ENCODE data around the gene RAD51B.

Gene RAD51B

GRCh38 chr14:68580096-68580645, 760.6 kb downstream of the RAD51B start:
- no peak for TF ChIP-seq CTCF (IDR thresholded peaks at IDR 0.05; ENCODE audit: poor library complexity, severe bottlenecking)
- no peak overlapping the region for H3K4me3 ChIP-seq (ENCODE audit: severe bottlenecking)
- peaks cover 33% of the 10 kb centered on the region for H3K4me1 ChIP-seq (ENCODE audit: insufficient read depth, poor library complexity, severe bottlenecking)
- ATAC-seq (ENCODE audit: low read depth): no peak
- H3K27ac ChIP-seq (ENCODE audit: poor library complexity, severe bottlenecking): peak overlapping the region; percentile 96
- no peak for DNase-seq (ENCODE audit: low spot score)
- H3K9me3 ChIP-seq (ENCODE audit: severe bottlenecking): no peaks in the 10 kb centered on the region
- no peaks in the 10 kb centered on the region for H3K36me3 ChIP-seq (ENCODE audit: low read depth)
- no peaks in the 10 kb centered on the region for H3K27me3 ChIP-seq (ENCODE audit: insufficient read depth, poor library complexity, severe bottlenecking)

- DNase-seq (ENCODE audit: low spot score): no peak
- Histone ChIP-seq H3K27ac (ENCODE audit: poor library complexity, severe bottlenecking) (peak overlapping the region; percentile 96), H3K27me3 (ENCODE audit: insufficient read depth, poor library complexity, severe bottlenecking) (no peaks in the 10 kb centered on the region), H3K9me3 (ENCODE audit: severe bottlenecking) (no peaks in the 10 kb centered on the region), H3K36me3 (ENCODE audit: low read depth) (no peaks in the 10 kb centered on the region), H3K4me3 (ENCODE audit: severe bottlenecking) (no peak overlapping the region), H3K4me1 (ENCODE audit: insufficient read depth, poor library complexity, severe bottlenecking) (peaks cover 33% of the 10 kb centered on the region)
- no peak for ATAC-seq (ENCODE audit: low read depth)
- TF ChIP-seq CTCF (IDR thresholded peaks at IDR 0.05; ENCODE audit: poor library complexity, severe bottlenecking): no peak
Measured at GRCh38 chr14:68580671-68581070, 761.1 kb downstream of the RAD51B start.

GRCh38 chr14:68583548-68584280, 764.1 kb downstream of the RAD51B start:
- Histone ChIP-seq H3K27me3 (ENCODE audit: insufficient read depth, poor library complexity, severe bottlenecking) (no peaks in the 10 kb centered on the region), H3K9me3 (ENCODE audit: severe bottlenecking) (no peaks in the 10 kb centered on the region), H3K27ac (ENCODE audit: poor library complexity, severe bottlenecking) (peak overlapping the region; percentile 26), H3K4me1 (ENCODE audit: insufficient read depth, poor library complexity, severe bottlenecking) (peaks cover 13% of the 10 kb centered on the region), H3K36me3 (ENCODE audit: low read depth) (no peaks in the 10 kb centered on the region), H3K4me3 (ENCODE audit: severe bottlenecking) (no peak overlapping the region)
- ATAC-seq (ENCODE audit: low read depth) (no peak), DNase-seq (ENCODE audit: low spot score) (no peak)
- no peak for TF ChIP-seq CTCF (IDR thresholded peaks at IDR 0.05; ENCODE audit: poor library complexity, severe bottlenecking)

- Histone ChIP-seq H3K36me3 (ENCODE audit: low read depth) (no peaks in the 10 kb centered on the region), H3K4me1 (ENCODE audit: insufficient read depth, poor library complexity, severe bottlenecking) (peaks cover 13% of the 10 kb centered on the region), H3K4me3 (ENCODE audit: severe bottlenecking) (no peak overlapping the region), H3K9me3 (ENCODE audit: severe bottlenecking) (no peaks in the 10 kb centered on the region), H3K27me3 (ENCODE audit: insufficient read depth, poor library complexity, severe bottlenecking) (no peaks in the 10 kb centered on the region), H3K27ac (ENCODE audit: poor library complexity, severe bottlenecking) (peak overlapping the region; percentile 26)
- TF ChIP-seq CTCF (IDR thresholded peaks at IDR 0.05; ENCODE audit: poor library complexity, severe bottlenecking): no peak
- ATAC-seq (ENCODE audit: low read depth): no peak
- DNase-seq (ENCODE audit: low spot score): no peak
Measured at GRCh38 chr14:68584786-68585185, 765.2 kb downstream of the RAD51B start.

- H3K4me1 ChIP-seq (ENCODE audit: insufficient read depth, poor library complexity, severe bottlenecking): peaks cover 13% of the 10 kb centered on the region
- peak overlapping the region; percentile 26 for H3K27ac ChIP-seq (ENCODE audit: poor library complexity, severe bottlenecking)
- no peak for ATAC-seq (ENCODE audit: low read depth)
- no peak for TF ChIP-seq CTCF (IDR thresholded peaks at IDR 0.05; ENCODE audit: poor library complexity, severe bottlenecking)
- H3K36me3 ChIP-seq (ENCODE audit: low read depth): no peaks in the 10 kb centered on the region
- no peaks in the 10 kb centered on the region for H3K9me3 ChIP-seq (ENCODE audit: severe bottlenecking)
- H3K27me3 ChIP-seq (ENCODE audit: insufficient read depth, poor library complexity, severe bottlenecking): no peaks in the 10 kb centered on the region
- no peak for DNase-seq (ENCODE audit: low spot score)
- no peak overlapping the region for H3K4me3 ChIP-seq (ENCODE audit: severe bottlenecking)
Measured at GRCh38 chr14:68585690-68586089, 766.1 kb downstream of the RAD51B start.

All from RWPE2 (cell line).